CD4-positive, alpha-beta T cell treated with Interleukin-17A for 4 hours (primary cell): ENCODE results near the gene OPRL1.
A peak's percentile ranks its signal among the peaks of the same experiment; 100 is the strongest.

Experiments used
- DNase-seq: peaks from one replicate; pipeline ENCODE4 v3.0.0-alpha.2; 2020; ENCODE audit warnings: mixed read lengths

OPRL1 gene

GRCh38 chr20:64042054-64042781 is 37.7 kb upstream of the OPRL1 start:
- peak; percentile 60 for DNase-seq

- no peak for DNase-seq
Measured at GRCh38 chr20:64043768-64044167, 36.1 kb upstream of the OPRL1 start.

GRCh38 chr20:64044484-64045247 is 35.2 kb upstream of the OPRL1 start:
- no peak for DNase-seq

GRCh38 chr20:64045346-64046011 is 34.4 kb upstream of the OPRL1 start:
- DNase-seq, result no peak

GRCh38 chr20:64047046-64047389 is 32.9 kb upstream of the OPRL1 start:
- DNase-seq, result no peak

GRCh38 chr20:64047968-64048401 is 31.9 kb upstream of the OPRL1 start:
- DNase-seq, result no peak

GRCh38 chr20:64048402-64049044 is 31.4 kb upstream of the OPRL1 start:
- no peak for DNase-seq

- peak; percentile 44 for DNase-seq
Measured at GRCh38 chr20:64049060-64049877, 30.6 kb upstream of the OPRL1 start, which contains the start of gene SOX18. Gene SOX18 (minus strand): TSS chr20:64049639. CDS start chr20:64049516, 123 bp downstream.

- no peak for DNase-seq
Measured at GRCh38 chr20:64049878-64050260, 30.0 kb upstream of the OPRL1 start.

GRCh38 chr20:64050261-64051032 is 29.4 kb upstream of the OPRL1 start:
- DNase-seq, result no peak

- DNase-seq, result no peak
Measured at GRCh38 chr20:64051033-64051452, 28.8 kb upstream of the OPRL1 start.

GRCh38 chr20:64051561-64052325 is 28.1 kb upstream of the OPRL1 start:
- no peak for DNase-seq

- DNase-seq, result no peak
Measured at GRCh38 chr20:64052326-64052722, 27.6 kb upstream of the OPRL1 start.

- no peak for DNase-seq
Measured at GRCh38 chr20:64052987-64053840, 26.7 kb upstream of the OPRL1 start.

GRCh38 chr20:64053841-64054661 is 25.8 kb upstream of the OPRL1 start:
- no peak for DNase-seq

GRCh38 chr20:64055396-64055892 is 24.4 kb upstream of the OPRL1 start:
- no peak for DNase-seq

GRCh38 chr20:64055893-64056638 is 23.8 kb upstream of the OPRL1 start:
- no peak for DNase-seq

GRCh38 chr20:64056639-64056888 is 23.3 kb upstream of the OPRL1 start:
- DNase-seq, result no peak
